Right hindlimb (tissue), 1 donor: ENCODE results near the gene EPHB1.
"Not testable (repeated sequence)": the region's sequence is repeated elsewhere in the genome, so short reads cannot be mapped to it uniquely, and the experiment has no call there.

Experiments
- DNase-seq: peaks from one replicate; pipeline ENCODE4 v3.0.0-alpha.2; 2018

Gene EPHB1

DNA sequence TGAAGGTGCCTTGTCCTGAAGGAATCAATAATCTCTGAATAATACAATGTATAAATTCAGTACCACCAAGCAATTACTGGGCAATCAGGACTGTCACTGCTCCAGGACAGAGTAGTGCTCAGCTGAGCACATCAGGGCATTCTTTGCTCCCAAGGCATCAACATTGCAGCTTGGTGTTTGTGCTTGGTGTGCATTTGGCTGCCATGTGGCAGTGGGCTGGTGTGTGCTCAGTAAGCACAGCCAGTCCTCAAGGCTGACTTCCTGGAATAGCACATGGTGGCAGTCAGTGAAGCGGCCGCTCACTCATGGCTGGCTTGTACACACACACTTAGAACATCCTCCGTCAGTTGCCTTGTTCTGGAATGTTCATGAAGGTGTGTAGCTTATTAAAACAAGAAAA lies 217.0 kb downstream of the EPHB1 start:
- no peak for DNase-seq

DNA sequence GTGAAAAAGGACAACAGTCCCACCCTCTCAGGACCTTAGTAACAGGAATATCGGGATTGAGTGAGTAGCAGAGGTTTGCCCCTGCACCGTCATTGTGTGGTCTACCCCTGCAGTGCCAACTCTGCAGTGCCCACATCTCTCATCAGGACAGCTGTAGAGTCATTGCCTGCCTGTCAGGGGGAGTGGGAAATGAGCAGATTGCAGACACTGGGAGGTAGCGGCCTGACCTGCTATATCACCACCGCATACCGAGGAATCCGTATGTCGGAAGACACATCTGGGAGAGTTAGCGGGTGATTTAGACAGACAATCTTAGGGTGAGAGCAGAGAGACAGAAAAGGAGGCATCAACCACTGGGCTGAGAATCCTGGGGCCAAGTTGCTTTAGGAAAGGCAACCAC lies 218.1 kb downstream of the EPHB1 start:
- DNase-seq: no peak

DNA sequence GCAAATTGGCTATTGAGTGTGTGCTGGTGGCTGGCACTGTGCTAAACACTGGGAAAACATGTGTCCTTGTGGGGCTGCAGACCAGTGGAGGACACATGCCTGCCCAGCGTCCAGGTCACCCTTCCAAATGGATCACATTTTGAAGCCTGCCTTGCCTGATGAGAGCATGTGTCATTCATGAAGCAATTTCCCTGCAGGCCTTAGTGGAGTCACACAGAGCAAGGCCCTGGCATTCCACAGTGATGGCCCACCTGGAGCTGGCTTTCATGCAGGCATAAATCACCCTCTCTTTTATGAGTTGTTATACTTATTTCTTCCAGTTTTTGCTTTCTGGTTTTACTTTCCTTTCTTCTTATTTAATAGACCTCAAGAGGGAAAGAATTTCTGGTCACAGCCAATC lies 219.5 kb downstream of the EPHB1 start:
- DNase-seq: no peak

DNA sequence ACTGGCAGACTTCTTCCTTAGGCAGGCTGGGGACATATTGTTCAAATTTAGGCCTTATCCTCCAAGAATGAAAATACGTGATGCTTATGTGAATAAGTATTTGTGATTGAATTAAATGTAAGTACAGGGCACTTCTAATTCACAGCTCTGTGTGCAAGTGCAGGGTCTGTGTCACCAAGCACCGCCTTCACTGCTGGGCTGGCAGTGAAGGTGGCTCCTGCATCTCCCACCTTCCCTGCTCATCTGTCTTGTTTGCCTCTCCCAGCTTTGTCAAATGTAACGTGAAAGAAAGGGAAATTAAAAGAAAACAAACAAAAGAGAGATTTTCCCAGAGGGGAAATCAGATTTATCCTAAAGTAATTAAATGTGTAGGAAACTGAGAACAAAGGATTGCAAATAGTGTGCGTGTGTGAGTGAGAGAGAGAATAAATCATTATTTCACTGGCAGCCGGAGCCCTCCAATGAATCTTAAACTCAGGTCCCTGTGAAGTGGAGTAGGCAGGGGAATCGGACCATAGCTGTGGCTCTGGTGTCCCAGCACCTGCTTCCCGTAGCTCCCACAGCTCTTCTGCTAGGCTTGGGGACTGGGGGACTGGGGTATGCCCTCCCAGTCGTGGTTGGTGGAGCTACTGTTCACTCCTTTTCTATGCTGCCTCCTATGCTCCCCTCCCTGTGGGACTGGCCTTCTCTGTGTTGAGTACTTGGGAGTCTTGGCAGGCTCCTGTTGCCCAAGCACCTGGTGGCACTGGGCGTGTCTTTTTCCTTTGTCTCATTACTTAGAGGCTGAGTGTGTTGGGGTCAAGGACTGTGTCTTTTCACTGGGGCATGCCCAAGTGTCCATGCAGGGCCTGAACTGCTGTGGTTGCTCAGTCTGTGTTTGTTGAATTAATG lies 222.2 kb downstream of the EPHB1 start:
- no peak for DNase-seq

DNA sequence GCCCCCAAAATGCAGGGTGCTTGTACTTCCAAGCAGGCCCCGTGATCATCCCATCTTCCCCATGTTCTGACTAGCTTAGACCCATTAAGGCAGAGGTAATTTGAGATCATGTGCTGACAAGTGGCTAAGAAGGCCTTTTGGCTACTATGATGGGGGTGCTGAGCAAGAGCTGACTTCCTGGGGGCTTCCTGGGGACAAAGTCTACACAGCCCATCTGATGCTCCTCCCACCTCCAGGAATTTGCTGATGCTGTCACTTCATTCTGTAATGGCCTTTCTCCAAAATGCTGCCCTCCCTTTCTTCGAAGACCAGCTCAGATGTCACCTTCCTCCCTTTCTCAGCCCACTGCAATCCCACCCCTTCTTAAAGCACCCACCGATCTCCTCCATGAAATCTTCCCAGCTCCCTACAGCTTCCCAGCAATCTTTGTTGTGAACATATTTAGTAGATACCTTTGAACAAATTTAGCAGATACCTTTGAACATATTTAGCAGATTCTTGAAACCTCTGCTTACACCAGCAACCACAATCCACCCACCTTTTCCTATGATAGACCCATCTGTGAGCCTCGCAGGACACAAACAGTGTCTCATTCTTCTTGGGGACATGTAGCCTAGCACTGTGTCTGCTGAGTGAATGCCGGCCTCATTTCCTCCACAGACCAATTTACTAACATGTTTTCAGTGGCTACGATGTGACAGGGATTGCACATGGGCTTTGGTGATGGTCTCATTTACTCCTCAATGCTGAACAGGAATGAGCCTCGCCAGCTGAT lies 223.3 kb downstream of the EPHB1 start:
- no peak for DNase-seq

DNA sequence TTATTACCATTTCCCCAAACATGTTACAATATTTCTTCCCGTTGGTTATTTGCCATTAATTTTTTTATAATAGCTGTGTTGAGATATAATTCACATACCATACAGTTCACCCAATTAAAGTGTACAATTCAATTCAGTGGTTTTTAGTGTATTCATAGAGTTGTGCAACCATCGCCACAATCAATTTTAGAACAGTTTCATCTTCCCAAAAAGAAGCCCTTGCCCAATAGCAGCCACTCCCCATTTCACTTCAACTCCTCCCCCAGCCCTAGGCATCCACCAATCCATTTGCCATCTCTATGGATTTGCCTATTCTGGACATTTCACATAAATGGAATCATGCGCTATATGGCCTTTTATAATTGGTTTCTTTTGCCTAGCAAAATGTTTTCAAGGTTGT lies 225.1 kb downstream of the EPHB1 start:
- DNase-seq: no peak

DNA sequence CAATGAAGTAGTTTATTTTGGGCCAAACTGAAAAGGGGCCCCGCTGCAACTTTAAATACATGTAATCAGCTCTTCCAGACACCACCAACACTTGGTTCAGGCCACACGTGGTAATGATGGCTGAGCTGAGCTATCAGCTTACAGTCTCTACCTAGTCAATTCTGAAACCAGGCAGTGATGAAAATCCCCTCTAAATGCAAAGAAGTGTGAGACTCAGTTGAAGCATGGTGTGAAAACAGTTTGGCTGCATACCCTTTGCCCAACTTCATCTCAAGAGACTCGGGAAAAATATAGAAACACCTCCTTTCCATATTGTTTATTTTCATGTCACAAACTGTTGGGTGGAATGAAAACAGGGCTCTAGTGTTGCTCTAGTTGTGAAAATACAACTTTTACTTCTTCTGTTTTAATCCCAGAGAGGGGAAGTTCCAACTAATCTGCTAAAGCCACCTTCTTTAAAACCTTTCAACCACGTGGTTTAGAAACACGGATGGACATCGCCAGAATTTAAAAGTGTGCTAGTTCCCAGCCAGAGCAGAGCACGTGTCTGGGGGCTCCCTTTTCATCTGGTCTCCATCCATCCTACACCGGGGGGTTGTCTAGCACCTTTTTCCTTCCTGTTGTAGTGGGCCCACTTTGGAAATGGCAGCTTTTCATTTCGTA lies 229.1 kb downstream of the EPHB1 start:
- DNase-seq: no peak

DNA sequence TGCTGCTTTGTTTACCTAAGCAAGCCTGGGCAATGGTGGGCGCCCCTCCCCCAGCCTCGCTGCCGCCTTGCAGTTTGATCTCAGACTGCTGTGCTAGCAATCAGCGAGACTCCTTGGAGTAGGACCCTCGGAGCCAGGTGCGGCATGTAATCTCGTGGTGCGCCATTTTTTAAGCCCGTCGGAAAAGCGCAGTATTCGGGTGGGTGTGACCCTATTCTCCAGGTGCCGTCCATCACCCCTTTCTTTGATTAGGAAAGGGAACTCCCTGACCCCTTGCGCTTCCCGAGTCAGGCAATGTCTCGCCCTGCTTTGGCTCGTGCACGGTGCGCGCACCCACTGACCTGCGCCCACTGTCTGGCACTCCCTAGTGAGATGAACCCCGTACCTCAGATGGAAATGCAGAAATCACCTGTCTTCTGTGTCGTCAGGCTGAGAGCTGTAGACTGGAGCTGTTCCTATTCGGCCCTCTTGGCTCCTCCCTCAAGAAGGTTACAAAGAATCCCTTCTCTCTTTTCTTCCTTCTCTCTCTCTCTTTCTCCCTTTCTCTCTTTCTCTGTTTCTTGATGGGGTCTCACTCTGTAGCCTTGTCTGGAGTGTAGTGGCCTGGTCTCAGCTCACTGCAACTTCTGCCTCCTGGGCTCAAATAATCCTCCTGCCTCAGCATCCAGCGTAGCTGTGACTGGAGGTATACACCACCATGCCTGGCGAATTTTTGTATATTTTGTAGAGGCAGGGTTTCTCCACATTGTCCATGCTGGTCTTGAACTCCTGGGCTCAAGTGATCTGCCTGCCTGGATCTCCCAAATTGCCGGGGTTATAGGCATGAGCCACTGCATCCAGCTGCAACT lies 235.9 kb downstream of the EPHB1 start:
- DNase-seq: not testable (repeated sequence)

DNA sequence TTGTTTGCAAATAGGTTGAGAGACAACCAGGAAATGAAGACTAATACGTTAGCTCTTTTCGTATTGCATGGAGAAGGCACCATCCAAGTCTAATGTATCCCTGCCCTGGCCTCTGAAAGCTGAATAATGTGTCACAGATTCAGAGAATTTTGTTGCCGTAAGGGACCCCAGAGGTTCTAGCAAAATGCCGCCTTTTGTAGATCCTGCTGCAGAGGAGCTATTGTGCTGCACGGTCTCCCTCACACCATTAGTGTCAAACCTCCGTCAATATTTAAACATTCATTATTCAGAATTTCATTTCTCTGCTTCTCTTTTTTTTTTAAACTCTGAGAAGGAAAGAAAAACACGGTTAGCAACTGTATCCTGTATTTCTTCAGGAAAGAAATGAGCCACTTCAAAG lies 238.7 kb downstream of the EPHB1 start:
- no peak for DNase-seq

DNA sequence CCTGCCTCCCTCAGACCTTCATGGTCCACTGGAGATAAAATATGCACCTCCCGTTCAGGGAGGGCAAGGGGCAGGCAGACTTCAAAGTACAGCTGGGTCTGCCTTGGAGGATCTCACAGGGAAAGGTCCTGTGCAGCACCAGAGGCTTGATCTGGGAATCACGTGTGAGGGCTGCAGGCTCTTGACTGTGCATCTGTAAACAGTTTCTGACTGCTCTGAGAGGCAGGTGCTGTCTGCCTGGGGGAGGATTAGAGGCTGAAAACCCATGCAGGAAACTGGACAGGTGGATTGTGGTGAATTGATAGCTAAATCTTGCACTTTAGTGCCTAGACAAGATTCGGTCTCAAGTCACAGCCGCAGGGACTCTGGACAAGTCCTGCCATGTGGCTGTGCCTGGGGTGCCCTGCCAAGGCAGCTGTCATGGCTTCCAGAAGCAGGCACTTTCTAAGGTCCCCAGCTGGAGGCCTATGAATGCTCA lies 239.3 kb downstream of the EPHB1 start:
- DNase-seq: no peak

DNA sequence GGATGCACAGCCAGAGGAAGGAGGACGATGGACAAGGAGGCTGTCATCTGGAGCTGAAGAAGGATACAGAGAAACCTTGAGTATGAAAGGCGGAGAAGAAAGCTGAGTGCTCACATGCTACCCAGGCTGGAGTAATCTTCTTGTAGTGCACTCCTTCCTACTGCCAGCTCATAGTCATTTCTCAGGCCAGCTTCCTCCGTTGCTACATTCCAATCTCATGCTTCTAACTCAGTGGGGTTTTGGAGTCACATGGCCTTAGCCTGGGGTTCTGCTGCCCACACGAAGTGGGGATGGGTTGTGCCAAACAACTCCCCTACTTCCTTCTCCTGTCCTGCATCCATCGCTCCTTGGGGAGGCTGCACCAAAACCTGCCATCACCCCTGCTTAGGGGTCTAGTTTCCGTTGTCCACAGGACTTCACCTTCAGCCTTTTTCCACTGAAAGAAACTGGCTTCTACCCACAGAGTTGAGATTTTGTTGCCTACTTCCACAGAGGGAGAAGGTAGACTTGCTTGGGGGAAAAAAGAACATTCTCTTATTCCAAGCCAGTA lies 239.9 kb downstream of the EPHB1 start:
- no peak for DNase-seq

DNA sequence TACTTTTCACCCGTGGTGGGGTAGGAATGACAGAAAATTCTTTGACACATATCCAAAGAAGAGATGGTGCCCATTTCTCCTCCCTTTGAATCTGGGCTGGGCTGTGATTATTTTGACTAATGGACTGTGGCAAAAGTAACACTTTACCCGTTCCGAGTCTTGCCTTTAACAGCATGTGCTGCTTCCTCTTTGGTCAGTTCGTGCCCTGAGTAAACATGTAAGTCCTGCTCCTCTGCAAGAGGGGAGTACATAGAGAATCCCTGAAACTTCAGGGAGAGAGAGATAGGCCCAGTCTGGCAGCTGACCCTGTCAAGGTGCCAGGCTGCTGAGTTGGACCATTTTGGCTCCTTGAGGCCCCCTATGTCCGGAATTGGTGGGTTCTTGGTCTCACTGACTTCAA lies 243.1 kb downstream of the EPHB1 start:
- no peak for DNase-seq

DNA sequence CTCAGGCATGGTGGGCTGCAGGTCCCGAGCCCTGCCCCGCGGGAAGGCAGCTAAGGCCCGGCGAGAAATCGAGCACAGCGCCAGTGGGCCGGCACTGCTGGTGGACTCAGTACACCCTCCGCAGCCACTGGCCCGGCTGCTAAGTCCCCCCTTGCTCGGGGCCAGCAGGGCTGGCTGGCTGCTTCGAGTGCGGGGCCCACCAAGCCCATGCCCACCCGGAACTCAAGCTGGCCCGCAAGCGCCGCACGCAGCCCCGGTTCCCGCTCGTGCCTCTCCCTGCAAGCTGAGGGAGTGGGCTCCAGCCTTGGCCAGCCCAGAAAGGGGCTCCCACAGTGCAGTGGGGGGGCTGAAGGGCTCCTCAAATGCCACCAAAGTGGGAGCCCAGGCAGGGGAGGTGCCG lies 244.5 kb downstream of the EPHB1 start:
- DNase-seq: not testable (repeated sequence)

DNA sequence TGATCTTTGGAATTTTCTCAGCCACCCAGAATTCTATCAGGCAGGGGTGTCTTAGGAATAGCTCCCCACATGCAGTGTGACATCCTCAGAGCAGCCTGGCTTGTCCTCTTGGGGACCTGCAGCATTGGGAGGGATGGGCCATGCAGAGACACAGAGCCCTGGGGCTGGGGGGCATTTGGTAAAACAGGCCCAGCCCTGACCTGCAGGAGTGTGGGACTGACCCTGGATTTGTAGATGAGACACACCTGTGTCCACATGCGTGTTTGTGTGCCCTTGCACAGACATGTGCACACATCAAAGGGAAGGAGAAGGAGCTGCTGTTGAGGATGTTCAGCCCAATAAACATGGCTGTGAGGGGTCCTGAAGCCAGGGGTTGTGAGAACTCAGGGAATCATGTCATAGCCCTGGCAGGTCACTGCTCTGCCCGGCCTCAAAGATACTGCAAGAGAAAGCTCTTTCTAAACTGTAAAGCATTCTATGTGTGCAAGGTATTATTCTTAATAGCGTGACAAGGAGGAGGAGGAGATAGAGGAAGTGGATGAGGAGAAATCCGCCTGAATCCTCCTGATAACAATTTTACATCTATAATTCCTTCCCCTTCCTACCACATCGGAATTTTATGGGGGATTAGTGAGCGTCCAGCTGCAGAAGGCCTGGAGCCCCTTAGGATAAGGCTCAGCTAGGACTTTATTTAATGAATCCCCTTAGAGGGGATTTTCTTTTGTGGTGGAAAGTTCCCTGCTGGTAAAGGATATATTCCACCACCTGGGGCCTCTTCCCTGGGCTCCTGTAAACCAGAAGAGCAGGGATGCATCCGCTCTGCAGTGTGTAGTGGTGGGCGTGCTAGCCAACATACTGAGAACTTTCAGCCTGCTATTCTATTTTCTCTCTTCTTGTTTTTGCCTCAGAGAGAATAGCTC lies 245.5 kb downstream of the EPHB1 start:
- no peak for DNase-seq

DNA sequence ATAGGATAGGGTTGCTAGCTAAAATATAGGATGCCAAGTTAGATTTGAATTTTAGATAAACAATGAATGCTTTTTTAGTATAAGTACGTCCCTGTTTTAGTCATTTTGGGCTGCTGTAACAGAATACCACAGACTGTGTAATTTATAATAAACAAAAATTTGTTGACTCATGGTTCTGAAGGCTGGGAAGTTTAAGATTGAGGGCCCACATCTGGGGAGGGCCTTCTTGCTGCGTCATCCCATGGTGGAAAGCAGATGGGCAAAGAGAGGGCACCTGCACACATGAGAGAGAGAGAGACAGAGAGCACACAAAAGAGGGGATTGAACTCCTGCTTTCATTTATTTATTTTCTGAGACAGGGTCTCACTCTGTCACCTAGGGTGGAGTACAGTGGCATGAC lies 246.5 kb downstream of the EPHB1 start:
- no peak for DNase-seq

DNA sequence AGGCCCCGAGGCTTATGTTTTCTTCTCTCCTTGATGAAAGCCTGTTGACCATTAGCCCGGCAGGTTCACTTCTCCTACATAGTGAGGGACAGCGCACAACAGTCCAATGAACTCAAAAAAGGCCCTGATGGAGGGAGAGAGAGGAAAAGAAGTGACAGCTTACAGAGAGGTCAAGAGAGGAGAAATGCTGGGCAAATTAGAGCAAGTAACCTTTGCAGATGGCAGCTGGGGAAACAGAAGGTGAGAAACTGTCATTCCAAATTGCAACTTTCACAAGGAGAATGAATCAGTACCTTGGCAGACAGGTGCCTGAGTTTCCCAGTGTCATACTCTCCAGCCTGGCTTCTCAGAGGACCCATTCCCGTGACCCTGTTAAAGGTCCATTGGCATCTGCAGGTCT lies 252.0 kb downstream of the EPHB1 start:
- DNase-seq: no peak

DNA sequence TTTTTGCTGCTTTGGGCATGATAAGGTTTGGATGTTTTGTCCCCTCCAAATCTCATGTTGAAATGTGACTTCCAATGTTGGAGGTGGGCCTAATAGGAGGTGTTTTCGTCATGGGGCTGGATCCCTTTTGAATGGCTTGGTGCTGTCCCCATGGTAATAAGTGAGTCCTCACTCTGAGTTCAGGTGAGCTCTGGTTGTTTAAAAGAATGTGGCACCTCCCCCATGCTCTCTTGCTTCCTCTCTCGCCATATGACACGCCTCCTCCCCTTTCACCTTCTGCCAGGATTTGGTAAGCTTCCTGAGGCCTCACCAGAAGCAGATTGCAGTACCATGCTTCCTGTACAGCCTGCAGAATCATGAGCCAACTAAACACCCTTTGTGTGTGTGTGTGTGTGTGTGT lies 255.5 kb downstream of the EPHB1 start:
- DNase-seq: no peak

DNA sequence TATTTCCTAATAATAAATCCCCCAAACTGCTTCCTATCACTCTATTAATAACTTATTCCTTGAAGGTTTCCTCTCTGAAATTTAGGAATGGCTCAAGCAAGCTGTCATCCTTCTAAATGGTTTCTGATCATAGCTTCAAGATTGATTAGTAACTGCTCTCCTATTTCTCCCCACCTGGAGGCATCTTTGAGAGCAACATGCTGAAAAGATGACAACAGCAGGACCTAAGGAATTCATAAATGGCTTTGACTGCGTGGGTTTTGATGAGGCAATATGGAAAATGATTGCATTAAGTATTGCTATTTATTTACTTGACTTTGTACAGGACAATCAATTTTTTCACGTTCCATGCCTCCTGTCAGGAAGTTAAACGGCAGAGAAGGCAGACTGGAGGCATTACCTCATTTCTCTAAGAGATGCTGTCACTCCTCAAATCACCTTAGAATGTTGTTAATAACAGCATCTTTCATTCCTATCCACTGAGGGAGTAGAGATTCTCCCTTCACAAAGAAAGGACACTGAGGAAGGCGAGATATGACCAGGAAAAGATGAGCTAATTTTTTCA lies 256.4 kb downstream of the EPHB1 start:
- DNase-seq: no peak

DNA sequence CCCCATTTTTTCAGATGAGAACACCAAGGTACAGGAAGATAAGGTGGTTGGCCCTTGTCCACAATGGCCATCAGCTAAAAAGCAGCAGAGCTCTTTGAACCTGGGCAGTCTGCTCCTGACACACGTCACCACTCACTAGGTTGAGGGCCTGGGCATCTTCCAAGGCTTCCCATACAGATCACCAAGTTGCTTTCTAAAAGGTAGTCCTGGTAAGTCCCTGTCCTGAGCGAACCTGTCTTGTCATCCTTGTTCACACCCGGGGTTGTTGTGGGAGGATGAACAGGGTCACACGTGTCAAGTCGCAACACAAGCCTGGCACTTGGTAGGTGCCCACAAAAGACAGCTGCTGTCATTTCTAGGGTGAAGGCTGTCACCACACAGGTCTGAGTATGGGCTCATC lies 260.4 kb downstream of the EPHB1 start:
- no peak for DNase-seq

DNA sequence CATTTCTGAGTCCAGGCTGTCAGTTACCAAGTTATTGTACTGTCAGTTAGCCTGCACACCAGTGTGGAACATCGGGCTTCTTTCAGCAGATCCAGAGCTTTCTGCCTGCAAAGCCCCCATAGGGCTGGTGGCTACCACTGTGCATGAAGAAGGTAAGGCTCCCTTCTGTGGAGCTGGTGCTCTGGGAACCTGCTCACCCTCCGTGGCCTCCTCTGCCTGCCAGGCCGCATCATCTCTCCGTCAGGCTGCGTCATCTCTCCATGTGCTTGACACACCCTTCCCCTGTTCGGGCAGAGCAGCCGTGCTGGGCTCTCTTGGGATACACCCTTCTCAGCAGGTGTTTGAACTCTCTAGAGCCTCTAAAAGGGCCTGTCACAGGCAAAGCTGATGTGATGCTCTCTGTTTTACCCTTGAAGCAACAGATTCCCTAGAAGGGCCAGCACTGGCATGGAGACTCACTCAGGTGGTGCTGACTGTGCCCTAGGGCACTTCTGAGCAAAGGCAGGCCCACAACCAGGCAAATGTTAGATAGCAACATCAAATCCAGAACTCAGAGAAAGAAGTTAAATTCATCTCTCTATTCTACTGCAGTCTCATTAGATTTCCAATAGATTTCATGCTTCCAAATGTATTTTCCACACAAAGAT lies 261.1 kb downstream of the EPHB1 start:
- DNase-seq: no peak
